GM21723 (cell line): ENCODE data around the gene DHFR.
"Not testable (repeated sequence)": the region's sequence is repeated elsewhere in the genome, so short reads cannot be mapped to it uniquely, and the experiment has no call there.

ENCODE experiments used
- ATAC-seq: cut with Tn5 transposase; IDR thresholded peaks from one replicate; pipeline ENCODE4 v1.9.1; 2021; ENCODE audit warnings: mild to moderate bottlenecking, moderate library complexity; ENCODE audit not compliant: unreplicated experiment

DHFR gene

DNA sequence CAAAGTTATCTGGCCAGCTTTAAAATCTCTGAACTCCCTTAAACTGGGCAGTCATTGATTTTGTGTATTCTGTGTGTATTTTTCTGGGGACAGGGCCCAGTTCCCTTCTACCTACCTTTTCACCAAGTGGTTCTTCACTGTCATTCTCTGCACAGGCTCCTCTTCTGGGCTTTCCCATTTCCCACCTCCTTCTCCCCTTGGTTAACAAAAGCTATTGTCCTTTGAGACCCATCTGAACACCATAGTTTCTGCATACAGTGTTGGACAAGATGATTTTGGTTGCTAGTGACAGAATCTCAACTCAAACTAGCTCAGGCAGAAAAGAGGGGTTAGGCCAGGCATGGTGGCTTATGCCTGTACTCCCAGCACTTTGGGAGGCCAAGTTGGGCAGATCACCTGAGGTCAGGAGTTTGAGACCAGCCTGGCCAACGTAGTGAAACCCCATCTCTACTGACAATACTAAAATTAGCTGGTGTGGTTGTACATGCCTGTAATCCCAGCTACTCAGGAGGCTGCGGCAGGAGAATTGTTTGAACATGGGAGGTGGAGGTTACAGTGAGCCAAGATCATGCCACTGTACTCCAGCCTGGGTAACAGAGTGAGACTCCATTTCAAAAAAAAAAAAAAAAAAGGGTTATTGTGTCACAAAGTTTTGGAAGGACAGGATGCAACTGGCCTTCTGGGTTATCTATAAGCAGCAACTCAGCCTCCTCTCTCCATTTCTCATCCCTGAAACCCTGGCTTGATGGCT is 53.7 kb downstream of the DHFR start:
- no peak for ATAC-seq

DNA sequence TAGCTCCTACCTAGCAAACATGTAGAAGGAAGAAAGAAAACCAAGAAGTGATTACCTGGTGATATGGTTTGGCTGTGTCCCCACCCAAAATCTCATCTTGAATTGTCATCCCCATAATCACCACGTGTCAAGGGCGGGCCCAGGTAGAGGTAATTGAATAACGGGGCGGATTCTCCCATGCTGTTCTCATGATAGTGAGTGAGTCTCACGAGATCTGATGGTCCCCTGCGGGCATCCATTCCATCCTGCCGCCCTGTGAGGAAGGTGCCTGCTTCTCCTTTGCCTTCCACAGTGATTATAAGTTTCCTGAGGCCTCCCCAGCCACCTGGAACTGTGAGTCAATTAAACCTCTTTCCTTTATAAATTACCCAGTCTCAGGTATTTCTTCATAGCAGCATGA is 57.3 kb downstream of the DHFR start:
- no peak for ATAC-seq

DNA sequence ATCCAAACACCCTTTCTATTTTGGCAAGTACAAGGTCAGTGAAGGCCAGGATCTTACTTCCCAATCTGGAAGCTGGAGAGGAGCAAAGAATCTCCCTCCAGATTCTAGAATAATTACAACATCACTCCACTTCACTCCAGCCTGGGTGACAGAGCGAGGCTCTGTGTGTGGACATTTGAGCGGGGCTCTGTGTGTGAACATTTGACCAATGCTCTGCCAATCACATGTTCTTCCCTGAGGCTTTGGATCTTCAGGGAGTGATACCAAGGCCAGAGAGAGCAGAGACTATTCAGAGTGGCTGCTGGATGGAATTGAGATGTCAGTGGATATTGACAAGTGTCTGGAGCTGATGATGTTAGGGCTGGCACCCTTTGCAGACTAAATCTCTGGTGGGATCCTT is 60.0 kb downstream of the DHFR start:
- ATAC-seq: no peak

DNA sequence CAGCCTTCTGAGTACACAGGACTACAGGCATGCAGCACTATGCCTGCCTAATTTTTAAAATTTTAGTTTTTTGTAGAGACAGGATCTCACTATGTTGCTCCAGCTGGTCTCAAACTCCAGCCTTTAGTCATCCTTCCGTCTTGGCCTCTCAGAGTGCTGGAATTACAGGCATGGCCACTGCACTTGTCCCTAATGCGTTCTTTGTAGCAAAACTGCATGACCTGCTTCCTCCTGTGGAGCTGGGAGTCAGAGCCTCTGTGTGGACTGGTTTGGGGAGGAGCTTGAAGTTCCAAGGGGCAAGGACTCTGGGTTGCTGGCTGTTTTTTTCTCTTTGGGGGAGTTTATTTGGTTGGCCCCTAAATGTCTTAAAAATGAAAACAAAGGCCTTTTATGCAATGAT is 62.0 kb downstream of the DHFR start:
- ATAC-seq: no peak

DNA sequence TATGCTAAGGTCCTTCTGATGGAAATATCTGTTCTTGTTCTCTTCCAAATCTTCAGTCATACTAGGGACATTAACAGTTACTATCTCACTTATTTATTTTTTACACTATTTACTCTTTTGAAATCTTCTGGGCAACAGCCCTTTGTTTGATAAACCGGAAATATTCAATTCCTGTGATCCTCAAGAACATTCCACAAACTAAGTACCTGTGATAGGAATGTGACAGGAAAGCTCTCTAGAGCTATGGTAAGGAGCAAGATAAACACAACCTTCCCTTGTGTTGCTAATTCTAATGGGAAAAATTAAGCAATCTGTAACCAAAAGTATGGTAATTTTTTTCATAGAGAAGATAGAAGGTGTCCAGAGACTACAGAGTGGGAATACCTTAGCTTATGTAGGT is 62.7 kb downstream of the DHFR start:
- ATAC-seq: no peak

DNA sequence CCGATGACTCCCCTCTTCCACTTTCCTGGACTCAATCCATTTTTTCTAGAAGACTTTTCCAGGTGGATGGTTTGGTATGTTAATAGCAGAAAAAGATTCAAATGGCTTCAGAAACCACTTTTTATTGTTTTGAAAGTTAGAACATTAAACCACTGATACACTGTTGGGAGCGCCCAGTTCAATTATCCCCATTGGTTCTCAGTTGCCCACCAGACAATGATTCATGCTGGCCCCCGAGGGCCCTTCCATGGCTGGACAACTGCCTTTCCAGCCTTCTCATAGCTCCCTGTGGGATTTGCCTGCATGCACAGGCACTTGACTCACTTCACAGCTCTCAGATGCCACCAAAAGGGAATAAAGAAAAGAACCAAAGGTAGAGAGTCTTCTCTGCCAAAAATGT is 63.4 kb downstream of the DHFR start:
- ATAC-seq: no peak

DNA sequence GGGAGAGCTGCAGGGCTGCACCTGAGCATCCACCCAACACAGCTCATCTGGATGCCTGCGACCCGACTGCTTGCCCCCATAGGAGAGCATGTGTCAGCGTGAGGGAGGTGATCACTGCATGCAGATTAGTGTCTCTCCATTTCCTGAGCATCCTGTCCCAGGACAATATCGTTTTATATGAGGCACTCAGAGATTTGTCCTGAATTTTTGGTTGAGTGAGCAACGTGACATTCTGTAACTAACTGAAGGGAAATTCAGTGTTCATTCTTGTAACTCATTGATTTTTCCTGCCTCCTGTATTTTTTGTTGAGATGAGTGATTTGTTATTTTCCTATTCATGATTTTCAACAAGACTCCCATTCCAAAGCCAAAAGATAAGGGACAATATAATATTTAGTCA is 64.0 kb downstream of the DHFR start:
- ATAC-seq: no peak

DNA sequence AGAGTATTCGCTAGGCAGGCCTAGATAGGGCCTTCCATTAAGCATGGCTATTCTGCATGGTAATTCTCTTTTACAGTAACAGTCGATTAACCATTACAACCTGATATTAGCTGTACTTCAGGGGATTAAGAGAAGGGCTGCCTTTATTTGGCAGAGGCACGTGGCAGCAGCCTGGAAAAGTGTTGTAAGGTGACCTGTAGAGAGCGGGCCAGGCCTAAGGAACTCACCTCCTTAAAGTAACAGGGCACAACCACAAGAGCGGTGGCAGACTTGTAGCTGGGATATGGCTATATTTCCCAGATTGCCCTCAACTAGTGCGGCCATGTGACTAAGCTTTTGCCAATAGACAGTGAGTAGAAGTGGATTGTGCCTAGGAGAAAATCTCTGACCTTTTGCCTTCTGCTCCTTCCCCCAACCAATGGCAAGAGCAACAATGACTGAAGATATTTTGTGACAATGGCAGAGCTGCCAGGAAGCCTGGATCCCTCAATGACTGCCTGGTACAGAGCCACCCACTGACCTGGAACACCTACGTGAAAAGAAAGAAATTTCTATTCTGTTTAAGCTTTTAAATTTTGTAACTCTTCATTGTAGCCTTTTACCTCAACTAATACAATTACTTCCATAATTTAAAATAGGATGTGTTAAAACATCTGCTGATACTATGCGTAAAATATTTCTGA is 65.8 kb downstream of the DHFR start:
- ATAC-seq: no peak

DNA sequence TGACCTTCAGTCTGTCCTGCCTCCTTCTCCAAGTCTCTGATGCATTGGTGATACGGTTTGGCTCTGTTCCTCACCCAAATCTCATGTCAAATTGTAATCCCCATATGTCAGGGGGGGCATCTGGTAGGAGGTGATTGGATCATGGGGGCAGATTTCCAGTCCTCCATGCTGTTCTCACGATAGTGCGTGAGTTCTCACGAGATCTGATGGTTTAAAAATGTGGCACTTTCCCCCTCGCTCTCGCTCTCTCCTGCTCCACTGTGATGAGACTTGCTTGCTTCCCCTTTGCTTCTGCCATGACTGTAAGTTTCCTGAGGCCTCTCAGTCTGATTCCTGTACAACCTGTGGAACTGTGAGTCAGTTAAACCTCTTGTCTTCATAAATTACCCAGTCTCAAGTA is 70.0 kb downstream of the DHFR start:
- no peak for ATAC-seq

DNA sequence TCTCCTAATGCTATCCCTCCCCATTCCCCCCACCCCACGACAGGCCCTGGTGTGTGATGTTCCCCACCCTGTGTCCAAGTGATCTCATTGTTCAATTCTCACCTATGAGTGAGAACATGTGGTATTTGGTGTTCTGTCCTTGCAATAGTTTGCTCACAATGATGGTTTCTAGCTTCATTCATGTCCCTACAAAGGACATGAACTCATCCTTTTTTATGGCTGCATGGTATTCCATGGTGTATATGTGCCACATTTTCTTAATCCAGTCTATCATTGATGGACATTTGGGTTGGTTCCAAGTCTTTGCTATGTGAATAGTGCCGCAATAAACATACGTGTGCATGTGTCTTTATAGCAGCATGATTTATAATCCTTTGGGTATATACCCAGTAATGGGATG is 74.5 kb downstream of the DHFR start:
- ATAC-seq: not testable (repeated sequence)

DNA sequence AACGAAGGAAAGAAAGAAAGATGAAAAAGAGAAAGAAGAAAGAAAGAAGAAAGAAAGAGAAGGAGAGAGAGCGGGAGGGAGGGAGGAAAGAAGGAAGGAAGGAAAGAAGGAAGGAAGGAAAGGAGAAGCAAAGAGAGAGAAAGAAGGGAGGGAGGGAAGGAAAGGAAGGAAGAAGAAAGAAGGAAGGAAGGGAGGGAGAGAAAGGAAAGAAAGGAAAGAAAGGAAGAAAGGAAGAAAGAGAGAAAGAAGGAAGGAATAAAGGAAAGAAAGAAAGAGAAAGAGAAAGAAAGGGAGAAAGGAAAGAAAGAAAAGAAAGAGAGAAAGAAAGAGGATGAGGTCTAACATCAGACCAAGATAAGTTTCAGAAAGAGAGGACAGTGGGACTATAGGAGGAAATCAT is 75.7 kb downstream of the DHFR start:
- no peak for ATAC-seq

DNA sequence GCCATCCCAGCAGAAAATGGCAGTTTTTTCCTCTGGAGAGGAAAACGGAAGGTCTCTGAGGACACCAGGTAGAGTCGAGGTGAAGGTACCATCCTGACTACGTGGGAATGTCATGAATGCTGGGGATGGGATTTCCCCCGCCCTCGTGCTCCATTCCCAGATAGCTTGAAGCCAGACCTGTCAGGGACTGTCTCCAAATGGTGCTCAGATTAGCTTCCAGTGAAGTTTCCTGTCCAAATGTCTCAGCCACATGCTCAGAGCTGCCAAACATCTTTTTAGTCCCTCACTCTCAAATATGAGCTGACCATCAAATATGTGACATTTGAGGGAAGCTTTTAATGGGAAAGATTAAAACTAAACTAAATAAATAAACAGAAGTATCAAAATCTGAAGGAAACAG is 77.1 kb downstream of the DHFR start:
- ATAC-seq: no peak

DNA sequence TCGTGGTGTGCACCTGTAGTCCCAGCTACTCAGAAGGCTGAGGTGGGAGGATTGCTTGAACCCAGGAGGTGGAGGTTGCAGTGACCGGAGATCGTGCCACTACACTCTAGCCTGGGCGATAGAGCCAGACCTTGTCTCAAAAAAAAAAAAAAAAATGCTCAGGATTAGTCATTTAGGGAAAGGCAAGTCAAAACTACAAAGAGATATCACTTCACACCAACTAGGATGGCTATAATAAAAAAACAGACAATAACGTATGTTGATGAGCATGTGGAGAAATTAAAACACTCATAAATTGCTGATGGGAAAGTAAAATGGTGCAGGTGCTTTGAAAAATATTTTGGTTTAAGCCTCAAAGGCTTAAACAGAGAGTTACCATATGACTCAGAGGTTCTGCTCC is 78.4 kb downstream of the DHFR start:
- no peak for ATAC-seq
